CD4-positive, alpha-beta T cell treated with Interleukin-4 for 4 hours (primary cell): ENCODE results near the gene AOAH.
A peak's percentile ranks its signal among the peaks of the same experiment; 100 is the strongest.

Experiments used
- DNase-seq: peaks from one replicate; pipeline ENCODE4 v3.0.0-alpha.2; 2020

Gene AOAH

DNA sequence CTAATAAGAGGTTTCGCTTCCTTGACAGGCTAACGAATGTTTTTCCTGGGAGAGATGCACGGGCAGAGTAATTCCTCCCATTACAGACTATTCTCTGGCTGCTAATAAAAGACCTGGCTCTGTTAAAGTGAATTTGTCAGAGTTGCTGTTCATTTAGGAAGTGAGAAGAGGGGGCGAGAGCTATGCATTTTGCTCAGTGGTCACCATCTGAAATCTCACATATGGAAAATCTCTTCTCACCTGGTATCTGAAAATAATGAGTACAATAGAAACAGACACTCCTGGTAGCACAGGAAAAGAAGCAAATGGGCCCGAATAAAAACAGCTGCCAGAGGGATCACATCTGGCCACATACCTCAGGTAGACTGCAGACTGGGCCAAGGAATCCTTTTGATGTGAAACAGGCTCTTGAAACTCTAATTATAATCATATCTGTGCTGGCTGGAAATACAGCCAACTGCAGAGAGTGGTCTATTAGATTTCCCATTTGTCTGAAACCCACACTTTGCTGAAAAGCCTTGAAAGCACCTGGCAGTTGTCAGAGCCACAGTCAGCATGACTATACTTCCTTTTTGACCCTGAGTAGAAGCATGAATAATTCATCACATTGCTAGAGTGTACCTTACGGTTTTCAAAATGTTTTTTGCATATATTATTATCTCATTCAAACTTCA lies 33.6 kb downstream of the AOAH start:
- peak; percentile 25 for DNase-seq

DNA sequence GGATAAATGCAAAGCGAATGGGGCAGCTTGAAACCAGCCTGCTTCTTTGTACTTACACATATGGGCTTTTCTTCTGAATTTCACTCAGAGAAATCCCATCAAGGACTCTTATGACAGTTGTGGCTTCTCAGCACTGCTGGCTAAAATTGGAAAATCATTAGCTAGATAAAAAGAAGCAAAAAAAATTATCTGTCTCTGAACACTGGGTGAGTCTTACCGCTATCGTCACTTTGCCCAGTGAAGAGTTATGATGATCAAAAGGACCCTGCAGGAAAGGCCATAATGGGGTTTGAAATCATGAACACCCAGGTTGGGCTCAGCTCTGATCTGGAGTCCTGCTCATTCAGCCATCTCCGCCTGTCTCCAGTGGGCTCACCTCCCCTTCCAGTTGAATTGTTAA lies 34.3 kb downstream of the AOAH start:
- no peak for DNase-seq

GRCh38 chr7:36686499-36686898 lies 37.8 kb downstream of the AOAH start:
- peak; percentile 79 for DNase-seq

DNA sequence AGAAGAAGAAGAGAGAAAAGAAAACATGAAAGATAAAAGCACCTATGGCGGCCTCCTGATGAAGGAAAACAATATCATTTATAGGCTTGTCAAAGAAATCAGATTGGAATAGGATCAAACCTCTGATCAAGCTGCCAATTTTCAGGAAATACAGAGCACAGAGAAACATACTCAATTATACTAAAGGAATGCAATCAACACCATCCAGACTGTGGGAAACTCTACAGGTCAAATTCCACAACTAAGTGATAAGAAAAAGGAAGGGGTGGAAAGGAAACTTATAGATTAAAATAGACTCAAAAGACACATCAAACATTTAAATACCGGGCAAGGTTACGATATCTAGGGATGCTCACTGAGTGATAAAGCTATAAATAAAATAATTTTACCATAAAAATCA lies 39.3 kb downstream of the AOAH start:
- no peak for DNase-seq

- peak; percentile 32 for DNase-seq
Observed at GRCh38 chr7:36683695-36684357, 40.5 kb downstream of the AOAH start.

GRCh38 chr7:36683111-36683510 lies 41.2 kb downstream of the AOAH start:
- no peak for DNase-seq

DNA sequence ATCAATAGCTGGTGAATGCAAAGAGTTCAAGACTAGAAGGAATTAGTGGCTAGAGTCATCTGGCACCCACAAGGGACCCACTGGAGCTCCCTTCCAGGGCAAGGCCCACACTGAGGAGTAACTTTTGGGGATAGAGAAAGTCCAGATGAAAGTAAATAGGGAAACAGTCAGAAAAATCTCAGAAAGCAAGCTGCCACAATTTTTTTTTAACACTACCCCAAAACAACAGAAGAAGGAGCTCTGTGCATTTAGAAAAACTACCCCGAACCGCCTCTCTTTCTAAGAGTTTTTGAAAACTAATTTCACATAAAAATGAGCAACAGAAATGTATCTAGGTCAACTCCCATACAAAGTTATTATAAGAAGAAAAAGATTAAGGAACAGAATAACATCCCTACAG lies 42.2 kb downstream of the AOAH start:
- no peak for DNase-seq

DNA sequence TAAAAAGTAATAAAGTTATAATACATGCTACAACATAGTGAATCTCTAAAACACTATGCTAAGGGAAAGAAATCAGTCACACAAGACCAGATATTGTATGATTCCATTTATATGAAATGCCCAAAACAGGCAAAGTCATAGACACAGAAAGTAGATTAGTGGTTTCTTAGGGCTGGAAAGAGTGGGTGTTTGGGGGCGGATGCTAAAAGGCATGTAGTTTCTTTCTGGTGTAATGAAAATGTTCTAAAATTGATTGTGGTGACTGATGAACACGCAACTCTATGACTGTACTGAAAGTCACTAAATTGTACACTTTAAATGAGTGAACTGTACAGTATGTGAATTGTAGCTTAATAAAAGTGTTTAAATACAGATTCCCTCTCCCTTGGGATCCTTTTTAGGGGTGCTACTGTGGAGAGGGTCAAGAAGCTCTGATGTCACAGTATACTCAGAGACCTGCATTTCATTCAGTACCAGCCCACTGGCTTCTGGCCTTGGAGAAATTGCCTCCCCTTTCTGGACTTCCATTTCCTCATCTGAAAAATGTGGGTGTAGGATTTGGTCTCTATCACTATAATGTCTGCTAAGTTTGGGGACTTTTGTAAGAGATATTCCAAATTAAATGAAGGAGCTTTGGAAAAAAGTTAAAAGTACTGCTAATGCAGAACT lies 46.4 kb downstream of the AOAH start:
- DNase-seq = peak; percentile 29

- DNase-seq = no peak
Observed at GRCh38 chr7:36673703-36674102, 50.6 kb downstream of the AOAH start.

- no peak for DNase-seq
Observed at GRCh38 chr7:36671432-36671829, 52.9 kb downstream of the AOAH start.

DNA sequence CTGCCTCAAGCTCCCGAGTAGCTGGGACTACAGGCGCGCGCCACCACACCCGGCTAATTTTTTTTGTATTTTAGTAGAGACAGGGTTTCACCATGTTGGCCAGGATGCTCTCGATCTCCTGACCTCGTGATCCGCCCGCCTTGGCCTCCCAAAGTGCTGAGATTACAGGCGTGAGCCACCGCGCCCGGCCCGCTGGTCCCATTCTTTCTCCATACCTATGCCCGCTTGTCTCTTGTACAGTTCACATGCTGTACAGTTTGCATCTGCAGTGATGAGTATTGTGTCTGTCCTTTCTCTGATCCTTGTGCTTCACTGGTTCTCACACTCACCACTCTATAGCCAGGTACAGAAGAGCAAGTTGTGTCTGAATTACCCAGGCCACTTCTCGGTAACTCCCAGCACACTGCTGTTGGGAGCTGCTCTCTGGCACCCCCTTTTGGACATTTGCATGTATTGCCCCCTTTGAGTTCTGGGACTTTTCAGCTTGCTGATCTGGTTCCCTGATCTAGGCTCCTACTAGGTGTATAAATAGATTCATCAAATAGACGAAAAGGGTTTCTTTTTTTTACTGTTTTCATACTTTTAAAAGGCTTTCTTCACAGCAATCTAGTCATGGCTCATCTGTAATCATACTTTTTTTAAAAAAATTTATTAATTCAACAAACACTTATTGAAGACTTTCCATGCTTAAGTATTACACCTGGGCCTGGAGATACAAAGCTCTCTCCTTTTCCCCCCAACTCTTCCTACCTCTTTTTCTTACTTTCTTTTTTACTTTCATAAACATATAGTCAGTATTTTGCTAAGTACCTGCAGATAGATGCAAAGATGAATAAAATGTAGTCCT lies 53.5 kb downstream of the AOAH start:
- peak; percentile 74 for DNase-seq

DNA sequence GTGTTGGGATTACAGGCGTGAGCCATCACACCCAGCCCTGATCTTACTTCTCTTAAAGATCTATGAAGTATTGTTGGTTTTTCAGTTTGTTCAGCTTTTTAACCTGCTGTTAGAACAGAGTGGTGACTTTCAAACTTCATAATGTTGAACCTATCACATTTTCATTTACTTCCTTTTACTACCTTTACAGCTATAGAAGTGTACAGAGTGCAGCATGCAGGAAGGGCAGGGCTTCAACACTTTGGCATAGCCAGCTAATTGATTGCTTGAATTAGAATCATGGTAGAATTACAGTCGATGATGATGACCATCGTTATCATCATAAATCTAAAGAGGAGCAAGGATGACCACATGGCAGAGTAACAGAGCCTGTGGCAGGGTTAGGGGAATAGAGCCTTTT lies 55.5 kb downstream of the AOAH start:
- DNase-seq = no peak

DNA sequence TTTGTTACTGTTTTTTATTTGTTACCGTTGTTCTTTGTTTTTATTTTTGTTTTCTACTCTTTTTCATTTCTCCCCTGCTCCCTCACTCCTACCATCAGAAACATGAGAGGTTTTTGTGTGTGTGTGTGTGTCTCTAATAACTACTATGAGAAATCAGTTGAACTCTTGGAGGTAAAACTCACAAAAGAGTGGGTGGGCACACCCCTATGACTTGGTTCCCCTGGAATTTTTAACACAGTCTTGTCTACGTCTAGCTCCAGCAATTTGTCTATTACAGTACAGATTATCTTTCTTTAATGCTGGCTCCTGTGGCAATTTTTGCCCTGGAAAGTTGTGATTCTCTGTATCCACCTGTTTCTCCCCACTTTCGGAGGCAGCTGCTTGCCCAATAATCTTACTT lies 56.2 kb downstream of the AOAH start:
- DNase-seq = no peak

DNA sequence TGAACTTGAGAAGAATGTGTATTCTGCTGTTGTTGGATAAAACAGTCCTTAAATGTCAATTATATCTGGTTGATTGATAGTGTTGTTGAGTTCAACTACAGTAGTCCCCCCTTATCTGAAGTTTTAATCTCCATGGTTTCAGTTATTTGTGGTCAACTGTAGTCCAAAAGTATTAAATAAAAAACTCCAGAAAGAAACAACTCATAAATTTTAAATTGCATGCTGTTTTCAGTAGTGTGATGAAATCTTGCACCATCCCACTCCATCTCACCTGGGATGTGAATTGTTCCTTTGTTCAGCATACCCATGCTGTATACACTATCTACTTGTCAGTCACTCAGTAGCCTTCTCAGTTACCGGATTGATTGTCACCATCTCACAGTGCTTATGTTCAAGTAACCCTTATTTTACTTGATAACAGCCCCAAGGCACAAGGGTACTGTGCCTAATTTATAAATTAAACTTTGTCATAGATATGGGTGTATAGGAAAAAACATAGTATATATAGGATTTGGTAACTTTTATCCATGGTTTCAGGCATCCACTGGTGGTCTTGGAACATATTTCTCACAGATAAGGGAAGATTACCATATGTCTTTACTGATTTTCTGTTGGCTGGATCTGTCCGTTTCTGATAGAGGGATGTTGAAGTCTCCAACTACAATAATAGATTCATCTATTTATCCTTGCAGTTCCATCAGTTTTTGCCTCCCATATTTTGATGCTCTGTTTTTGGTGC lies 57.1 kb downstream of the AOAH start:
- DNase-seq = no peak

- no peak for DNase-seq
Observed at GRCh38 chr7:36663481-36663880, 60.8 kb downstream of the AOAH start.

GRCh38 chr7:36661135-36661840 lies 63.0 kb downstream of the AOAH start:
- no peak for DNase-seq

DNA sequence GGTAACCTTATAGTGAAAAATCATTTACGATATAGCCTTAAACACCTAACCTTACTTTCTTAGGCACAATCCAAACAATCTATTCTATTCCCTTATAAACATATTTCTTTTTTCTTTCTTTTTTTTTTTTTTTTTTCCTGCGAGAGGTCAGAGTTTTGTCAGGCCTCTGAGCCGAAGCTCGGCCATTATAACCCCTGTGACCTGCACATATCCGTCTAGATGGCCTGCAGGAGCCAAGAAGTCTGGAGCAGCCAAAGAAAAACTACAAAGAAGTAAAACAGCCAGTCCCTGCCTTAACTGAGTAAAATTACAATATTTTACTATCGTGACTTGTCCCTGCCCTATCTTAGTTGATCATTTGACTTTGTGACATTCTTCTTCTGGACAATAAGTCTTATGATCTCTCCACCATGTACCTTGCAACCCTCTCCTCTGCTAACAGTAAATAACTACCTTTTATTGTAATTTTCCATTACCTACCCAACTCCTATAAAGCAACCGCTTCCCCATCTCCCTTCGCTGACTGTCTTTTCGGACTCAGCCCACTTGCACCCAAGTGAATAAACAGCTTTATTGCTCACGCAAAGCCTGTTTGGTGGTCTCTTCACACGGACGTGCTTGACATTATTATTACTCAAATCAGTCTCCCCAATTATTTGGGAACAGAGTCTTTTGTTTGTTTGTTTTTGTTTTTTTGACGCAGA lies 64.5 kb downstream of the AOAH start:
- DNase-seq = no peak

DNA sequence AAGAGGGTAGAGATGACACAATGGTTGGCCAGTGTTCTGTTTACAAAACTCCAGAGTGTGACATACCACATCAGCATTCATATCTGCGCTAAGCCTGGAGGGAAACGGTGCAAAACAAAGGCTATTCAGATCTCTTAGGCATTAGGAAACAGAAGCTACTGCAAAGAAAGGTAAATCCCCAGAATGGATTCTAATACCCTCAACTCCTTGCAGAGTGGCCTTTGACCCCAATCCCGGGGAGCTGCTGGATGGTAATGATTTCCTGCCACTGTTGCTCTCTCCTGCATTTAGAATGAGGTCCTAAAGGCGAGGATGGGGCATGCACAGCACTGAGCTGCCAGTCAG lies 65.2 kb downstream of the AOAH start:
- DNase-seq = no peak

- no peak for DNase-seq
Observed at GRCh38 chr7:36658335-36659171, 65.7 kb downstream of the AOAH start.

- DNase-seq = peak; percentile 29
Observed at GRCh38 chr7:36657036-36657660, 67.1 kb downstream of the AOAH start.
